Measurements from ENCODE around the gene SAPCD1.
"Not testable (repeated sequence)": the region's sequence is repeated elsewhere in the genome, so short reads cannot be mapped to it uniquely, and the experiment has no call there.

SAPCD1 gene

DNA sequence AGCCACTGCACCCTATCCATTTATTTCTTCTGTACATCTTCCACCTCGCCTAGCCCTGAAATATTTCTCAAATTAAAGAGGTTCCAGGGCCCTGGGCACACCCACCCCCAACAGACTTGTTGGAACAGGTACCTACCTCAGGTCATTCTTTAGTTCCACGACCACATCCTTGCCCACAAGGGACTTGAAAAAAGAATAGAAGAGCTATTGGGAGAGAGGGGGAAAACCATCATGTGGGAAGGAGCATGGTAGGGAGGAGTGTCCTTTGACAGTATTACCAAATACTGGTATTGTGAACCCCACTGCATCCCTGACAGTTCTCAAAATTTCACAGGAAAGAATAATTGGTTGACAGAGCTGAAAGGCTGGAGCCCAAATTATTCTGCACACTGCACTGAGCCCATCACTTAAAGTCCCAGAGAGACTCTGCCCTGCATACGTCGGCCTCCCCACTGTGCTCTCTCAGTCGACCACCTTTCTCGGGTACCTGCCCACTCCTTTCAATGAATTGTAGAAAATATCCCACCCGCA is 43.5 kb downstream of the SAPCD1 start:
- DNase-seq, result no peak

DNA sequence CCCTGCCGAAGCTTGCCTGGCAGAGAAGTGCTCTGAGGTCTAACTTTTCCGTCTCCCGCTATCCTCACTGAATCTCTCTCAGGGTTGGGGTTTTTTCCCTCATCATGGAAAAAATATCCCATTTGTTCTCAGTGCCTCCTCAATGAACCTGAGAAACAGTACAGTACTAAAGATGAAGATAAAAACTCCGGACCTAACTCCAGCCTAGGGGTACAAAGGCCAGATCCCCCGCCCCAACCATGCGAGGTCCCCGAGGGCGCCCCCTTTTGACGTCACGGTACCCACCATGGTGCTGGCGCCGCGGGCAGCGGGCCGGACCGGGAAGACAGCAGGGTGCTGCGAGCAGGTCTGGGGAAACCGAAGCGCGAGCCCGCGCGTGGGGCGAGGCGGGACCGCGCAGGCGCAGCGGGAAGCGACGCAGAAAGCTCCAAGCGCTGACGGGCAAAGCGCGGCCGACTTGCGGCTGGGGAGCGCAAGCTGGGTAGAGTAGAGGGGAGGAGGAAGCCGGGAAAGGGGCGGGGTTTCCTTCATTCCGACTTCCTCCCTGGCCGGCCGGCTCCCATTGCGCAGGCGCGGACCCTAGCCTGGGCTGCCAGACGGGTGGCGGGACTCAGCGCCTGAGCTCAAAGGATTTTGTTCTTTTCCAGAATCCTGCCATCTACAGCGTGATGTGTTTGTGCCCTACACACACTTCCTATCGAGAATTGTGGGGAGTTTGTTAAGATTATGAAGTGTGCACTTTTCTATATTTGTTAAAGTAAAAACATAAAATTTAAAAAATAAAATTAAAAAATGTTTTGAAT is 44.2 kb downstream of the SAPCD1 start, which contains the start of gene LSM2:
Gene LSM2, minus strand, starts transcription at position 497 of the 803 bp plus-strand sequence. Its CDS starts 209 bp downstream, at position 288.
- peak; percentile 97 for DNase-seq

DNA sequence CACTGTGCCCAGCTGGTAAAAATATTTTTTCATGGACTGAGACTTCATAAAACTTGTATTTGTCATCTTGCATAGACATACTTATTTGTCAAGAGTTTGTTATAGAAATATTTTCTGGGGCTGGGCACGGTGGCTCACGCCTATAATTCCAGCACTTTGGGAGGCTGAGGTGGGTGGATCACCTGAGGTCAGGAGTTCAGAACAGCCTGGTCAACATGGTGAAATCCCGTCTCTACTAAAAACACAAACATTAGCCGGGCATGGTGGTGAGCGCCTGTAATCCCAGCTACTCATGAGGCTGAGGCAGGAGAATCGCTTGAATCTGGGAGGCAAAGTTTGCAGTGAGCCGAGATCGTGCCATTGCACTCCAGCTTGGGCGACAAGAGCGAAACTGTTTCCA is 46.1 kb downstream of the SAPCD1 start:
- DNase-seq, result not testable (repeated sequence)

DNA sequence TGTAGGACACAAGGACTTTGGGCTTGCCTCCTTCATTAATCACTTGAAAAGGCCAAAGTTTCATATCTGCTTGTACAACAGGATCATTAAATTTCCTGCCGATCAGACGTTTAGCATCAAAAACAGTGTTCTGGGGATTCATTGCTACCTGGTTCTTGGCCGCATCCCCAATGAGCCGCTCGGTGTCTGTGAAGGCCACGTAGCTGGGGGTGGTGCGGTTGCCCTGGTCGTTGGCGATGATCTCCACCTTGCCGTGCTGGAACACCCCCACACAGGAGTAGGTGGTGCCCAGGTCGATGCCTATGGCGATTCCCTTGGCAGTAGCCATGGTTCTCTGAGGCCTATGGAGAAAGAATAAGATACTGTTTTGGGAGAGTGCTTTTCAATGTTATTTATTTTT is 49.2 kb downstream of the SAPCD1 start:
- DNase-seq, result no peak

DNA sequence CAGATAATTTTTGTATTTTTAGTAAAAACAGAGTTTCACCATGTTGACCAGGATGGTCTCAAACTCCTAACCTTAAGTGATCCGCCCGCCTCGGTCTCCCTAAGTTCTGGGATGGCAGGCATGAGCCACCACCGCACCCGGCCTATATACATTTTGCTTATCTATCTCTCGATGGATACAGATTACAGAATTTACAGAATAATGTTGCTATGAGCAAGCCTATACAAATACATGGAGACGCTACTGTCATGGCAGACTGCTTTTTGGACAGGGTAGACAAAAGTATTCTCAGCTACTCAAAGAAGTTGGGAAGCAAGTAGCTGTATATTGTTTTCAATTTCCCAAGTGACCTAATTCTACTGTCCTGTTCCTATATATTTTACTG is 51.0 kb downstream of the SAPCD1 start:
- DNase-seq, result no peak
